NB4 (cell line): ENCODE measurements around the gene CABLES2.
"Not testable (repeated sequence)": the region's sequence is repeated elsewhere in the genome, so short reads cannot be mapped to it uniquely, and the experiment has no call there.

ENCODE experiments used
- DNase-seq: peaks from one replicate; pipeline ENCODE4 v3.0.0; 2010; ENCODE audit warnings: low read depth
- H3K4me3 ChIP-seq: one replicate; pipeline ENCODE4 v1.5.1; 2011; ENCODE audit warnings: mild to moderate bottlenecking, low read depth, low read length, moderate library complexity
- MYC ChIP-seq: IDR thresholded peaks from 2 replicates; pipeline ENCODE4 v1.6.1; 2011; ENCODE audit warnings: low read depth, low read length
- POLR2A ChIP-seq: IDR thresholded peaks from 2 replicates; pipeline ENCODE4 v1.6.1; 2011; ENCODE audit warnings: mild to moderate bottlenecking; ENCODE audit not compliant: insufficient read length; ENCODE audit errors: extremely low read depth
- TF ChIP-seq, protein P1 (sequence below): IDR thresholded peaks from one replicate; pipeline ENCODE4 v1.5.1; 2012; ENCODE audit warnings: low read depth, low read length
- TF ChIP-seq, protein P2 (sequence below): IDR thresholded peaks from 2 replicates; pipeline ENCODE4 v1.6.1; 2011; ENCODE audit warnings: low read depth, low read length

CABLES2 gene

DNA sequence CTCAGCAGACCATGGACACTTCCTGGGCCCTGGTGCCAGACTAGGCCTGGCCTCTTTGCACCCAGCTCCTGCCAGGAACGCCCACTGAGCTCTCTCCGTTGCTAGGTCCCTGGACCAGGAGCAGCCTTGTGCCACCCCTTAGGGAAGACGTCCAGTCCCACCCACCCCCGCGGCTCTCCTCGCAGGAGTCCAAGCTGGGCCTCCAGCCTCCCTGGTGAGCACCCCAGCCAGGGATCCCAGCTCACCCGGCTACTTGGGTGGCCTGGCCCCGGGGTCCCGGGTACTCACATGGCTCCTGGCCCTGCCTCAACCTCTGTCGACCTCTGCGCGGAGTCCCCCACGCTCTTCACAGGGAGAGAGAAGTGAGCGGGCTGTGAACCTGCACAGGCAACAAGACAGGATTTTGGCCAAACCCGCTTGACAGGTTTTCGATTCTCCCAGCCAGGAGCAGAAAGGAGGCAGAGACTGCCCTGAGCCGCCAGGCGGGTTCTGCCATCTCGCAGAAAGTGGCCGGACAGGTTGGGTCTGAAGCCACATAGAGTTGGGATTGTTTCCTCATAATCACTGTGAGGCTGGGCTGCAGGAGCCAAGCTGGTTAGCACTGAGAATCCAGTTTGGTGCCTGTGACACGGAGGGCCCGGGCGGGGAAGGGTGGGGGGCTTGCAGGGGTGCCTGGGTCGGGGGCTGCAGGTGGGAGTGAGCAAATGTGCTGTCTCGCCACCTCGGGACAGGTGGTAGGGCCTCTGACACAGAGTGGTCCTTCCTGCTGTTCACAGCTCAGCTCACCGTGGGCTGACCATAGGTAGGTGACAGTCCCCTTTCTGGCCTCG, 20.3 kb upstream of the CABLES2 start, which contains the start of gene RBBP8NL:
Gene RBBP8NL, minus strand, starts transcription at position 368 of the 830 bp plus-strand sequence. CDS start 7,892 bp downstream, outside the sequence.
- TF ChIP-seq MYC, result no peak
- TF ChIP-seq, protein P1, sequence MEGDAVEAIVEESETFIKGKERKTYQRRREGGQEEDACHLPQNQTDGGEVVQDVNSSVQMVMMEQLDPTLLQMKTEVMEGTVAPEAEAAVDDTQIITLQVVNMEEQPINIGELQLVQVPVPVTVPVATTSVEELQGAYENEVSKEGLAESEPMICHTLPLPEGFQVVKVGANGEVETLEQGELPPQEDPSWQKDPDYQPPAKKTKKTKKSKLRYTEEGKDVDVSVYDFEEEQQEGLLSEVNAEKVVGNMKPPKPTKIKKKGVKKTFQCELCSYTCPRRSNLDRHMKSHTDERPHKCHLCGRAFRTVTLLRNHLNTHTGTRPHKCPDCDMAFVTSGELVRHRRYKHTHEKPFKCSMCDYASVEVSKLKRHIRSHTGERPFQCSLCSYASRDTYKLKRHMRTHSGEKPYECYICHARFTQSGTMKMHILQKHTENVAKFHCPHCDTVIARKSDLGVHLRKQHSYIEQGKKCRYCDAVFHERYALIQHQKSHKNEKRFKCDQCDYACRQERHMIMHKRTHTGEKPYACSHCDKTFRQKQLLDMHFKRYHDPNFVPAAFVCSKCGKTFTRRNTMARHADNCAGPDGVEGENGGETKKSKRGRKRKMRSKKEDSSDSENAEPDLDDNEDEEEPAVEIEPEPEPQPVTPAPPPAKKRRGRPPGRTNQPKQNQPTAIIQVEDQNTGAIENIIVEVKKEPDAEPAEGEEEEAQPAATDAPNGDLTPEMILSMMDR, result no peak
- TF ChIP-seq, protein P2, sequence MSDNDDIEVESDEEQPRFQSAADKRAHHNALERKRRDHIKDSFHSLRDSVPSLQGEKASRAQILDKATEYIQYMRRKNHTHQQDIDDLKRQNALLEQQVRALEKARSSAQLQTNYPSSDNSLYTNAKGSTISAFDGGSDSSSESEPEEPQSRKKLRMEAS, result no peak
- no peak for TF ChIP-seq POLR2A
- DNase-seq, result no peak
- no peak within 1 kb of the TSS for H3K4me3 ChIP-seq

- no peak for TF ChIP-seq MYC
- TF ChIP-seq, protein P2, result no peak
- TF ChIP-seq, protein P1, result no peak
- no peak for TF ChIP-seq POLR2A
- DNase-seq, result no peak
- H3K4me3 ChIP-seq, result no peak overlapping the region
Observed at GRCh38 chr20:62426699-62427131, 19.6 kb upstream of the CABLES2 start.

GRCh38 chr20:62426059-62426348, 18.9 kb upstream of the CABLES2 start:
- DNase-seq, H3K4me3 ChIP-seq: not testable (repeated sequence)

GRCh38 chr20:62425281-62426058, 18.4 kb upstream of the CABLES2 start:
- no peak overlapping the region for H3K4me3 ChIP-seq
- TF ChIP-seq, protein P2, result no peak
- TF ChIP-seq POLR2A (no peak), MYC (no peak)
- TF ChIP-seq, protein P1, result no peak
- DNase-seq, result no peak

DNA sequence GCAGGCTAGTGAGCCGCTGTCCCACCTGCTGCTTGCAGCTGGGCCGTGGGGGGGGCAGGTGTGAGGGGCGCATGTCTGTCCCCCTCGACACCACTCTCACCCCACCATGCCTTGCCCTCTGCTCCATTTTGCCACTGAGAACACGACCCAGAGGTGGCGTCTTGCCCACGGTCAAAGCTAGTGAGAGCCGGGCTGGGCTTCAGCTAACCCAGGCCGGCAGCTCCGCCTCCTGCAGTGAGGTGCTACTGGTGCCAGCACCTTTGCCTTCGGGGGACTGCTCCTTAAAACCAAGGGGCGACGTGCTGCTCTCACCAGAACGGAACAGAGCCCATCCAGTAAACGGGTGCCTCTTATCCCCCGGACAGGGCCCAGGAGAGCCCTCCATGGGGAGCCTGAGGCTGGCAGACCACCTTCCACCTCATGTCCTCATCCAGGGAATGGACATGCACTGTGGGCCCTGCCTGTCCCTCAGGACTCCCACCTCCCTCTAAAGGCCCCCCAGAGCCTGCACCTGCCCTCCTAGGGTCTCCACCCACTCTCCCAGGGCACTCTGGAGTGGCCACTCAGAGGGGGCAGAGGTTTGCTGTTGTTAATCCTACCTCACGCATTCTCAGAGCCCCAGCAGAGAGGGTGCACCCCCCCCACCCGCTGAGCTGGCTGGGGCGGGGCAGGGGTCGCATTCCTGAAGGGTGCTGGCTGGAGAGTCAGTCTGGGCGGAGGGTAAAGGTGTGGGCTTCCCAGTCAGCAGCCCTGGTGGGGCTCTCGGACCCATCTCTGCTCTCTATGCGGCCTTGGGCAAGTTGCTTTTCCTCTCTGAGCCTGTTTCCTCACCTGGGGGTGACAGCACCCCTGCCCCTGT, 17.4 kb upstream of the CABLES2 start:
- no peak for DNase-seq
- TF ChIP-seq, protein P1, result no peak
- TF ChIP-seq POLR2A, result no peak
- no peak for TF ChIP-seq MYC
- TF ChIP-seq, protein P2, result no peak
- H3K4me3 ChIP-seq, result no peak overlapping the region

- DNase-seq, result no peak
- H3K4me3 ChIP-seq, result no peak overlapping the region
- no peak for TF ChIP-seq POLR2A
- no peak for TF ChIP-seq MYC
- TF ChIP-seq, protein P2, result no peak
- TF ChIP-seq, protein P1, result no peak
Observed at GRCh38 chr20:62423326-62423706, 16.2 kb upstream of the CABLES2 start.
